ENCODE data around the gene ARMC2. TPM values are rescaled to one million over a fixed set of nuclear protein-coding genes. Genes with fewer than 3 reads are reported as not detected.

The ARMC2 gene
- total and polyA plus RNA-seq, 8 donors, result 1.4 to 4.1 (median 2.4) TPM

GRCh38 chr6:108837236-108837971, 10.8 kb upstream of the ARMC2 start:
- no peak overlapping the region for H3K27ac ChIP-seq
- FAIRE-seq (no peak), ATAC-seq (no peak), DNase-seq (no peak)
- H3K9me3 ChIP-seq, result no peaks in the 10 kb centered on the region
- no peaks in the 10 kb centered on the region for H3K36me3 ChIP-seq
- TF ChIP-seq, protein P1, sequence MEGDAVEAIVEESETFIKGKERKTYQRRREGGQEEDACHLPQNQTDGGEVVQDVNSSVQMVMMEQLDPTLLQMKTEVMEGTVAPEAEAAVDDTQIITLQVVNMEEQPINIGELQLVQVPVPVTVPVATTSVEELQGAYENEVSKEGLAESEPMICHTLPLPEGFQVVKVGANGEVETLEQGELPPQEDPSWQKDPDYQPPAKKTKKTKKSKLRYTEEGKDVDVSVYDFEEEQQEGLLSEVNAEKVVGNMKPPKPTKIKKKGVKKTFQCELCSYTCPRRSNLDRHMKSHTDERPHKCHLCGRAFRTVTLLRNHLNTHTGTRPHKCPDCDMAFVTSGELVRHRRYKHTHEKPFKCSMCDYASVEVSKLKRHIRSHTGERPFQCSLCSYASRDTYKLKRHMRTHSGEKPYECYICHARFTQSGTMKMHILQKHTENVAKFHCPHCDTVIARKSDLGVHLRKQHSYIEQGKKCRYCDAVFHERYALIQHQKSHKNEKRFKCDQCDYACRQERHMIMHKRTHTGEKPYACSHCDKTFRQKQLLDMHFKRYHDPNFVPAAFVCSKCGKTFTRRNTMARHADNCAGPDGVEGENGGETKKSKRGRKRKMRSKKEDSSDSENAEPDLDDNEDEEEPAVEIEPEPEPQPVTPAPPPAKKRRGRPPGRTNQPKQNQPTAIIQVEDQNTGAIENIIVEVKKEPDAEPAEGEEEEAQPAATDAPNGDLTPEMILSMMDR (IDR thresholded peaks at IDR 0.05), result no peak
- no peak overlapping the region for H3K4me3 ChIP-seq
- WGBS, 2 donors, result 72 to 86% methylated on average over 4 of the region's 4 CpGs
- no peaks in the 10 kb centered on the region for H3K27me3 ChIP-seq
- intact Hi-C loops (cut with DNase I), result loop anchor here in 2 of 3 donors (5.0 to 10.0 kb wide), 3 partner anchors 237 to 295 kb away; no protein-coding TSS in a partner anchor
- no peaks in the 10 kb centered on the region for H3K4me1 ChIP-seq

DNA sequence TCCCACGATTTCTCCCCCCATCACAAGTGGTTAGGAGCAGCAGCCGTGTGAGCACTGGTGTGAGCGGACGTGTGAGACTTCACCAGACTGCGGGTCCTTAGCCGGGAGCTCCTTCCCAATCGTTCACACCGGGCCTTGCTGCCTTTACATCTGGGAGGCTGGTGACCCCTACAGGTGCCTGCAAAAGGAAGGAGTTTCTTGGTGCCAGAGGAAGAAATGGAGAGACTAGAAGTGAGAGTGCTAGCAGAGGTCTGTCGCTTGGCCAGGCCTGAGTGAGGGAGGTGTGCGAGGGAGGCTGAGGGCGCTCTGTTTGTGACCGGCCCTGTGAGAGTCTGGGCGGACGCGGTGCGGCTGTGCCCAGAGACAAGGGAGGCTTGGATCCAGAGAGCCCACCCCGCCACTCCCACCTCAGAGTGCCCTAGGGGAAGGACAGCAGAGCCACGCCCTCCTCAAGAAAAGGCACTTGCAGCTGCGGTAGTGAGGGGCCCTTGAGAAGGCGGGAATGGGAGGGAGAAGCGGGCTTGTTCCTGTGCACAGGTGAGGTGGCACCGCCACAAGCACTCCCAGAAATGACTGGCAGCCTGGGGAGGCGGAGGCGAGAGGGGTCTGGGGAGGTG, 10.0 kb upstream of the ARMC2 start:
- no peak overlapping the region for H3K27ac ChIP-seq
- FAIRE-seq (no peak), DNase-seq (peak in 1 of 6 donors; percentile 16), ATAC-seq (peak in 2 of 4 donors; percentile 27 to 48)
- WGBS, 2 donors, result 74% methylated on average over 23 to 24 of the region's 24 CpGs
- no peak overlapping the region for H3K4me3 ChIP-seq
- no peaks in the 10 kb centered on the region for H3K9me3 ChIP-seq
- H3K27me3 ChIP-seq, result no peaks in the 10 kb centered on the region
- no peaks in the 10 kb centered on the region for H3K36me3 ChIP-seq
- TF ChIP-seq, protein P1 (IDR thresholded peaks at IDR 0.05), result no peak
- intact Hi-C loops (cut with DNase I), result loop anchor here in 2 of 3 donors (5.0 to 10.0 kb wide), 3 partner anchors 237 to 296 kb away; no protein-coding TSS in a partner anchor
- no peaks in the 10 kb centered on the region for H3K4me1 ChIP-seq

GRCh38 chr6:108839083-108839642, 9.1 kb upstream of the ARMC2 start:
- FAIRE-seq, result no peak
- intact Hi-C loops (cut with DNase I), result loop anchor here in 2 of 3 donors (5.0 to 10.0 kb wide), 3 partner anchors 236 to 297 kb away; no protein-coding TSS in a partner anchor
- 78 to 81% methylated on average over 9 of the region's 9 CpGs for WGBS, 2 donors

GRCh38 chr6:108840919-108841318, 7.3 kb upstream of the ARMC2 start:
- Histone ChIP-seq H3K36me3 (no peaks in the 10 kb centered on the region), H3K4me1 (no peaks in the 10 kb centered on the region), H3K27ac (peak overlapping the region in 2 of 4 donors; percentile 41 to 54), H3K27me3 (no peaks in the 10 kb centered on the region), H3K4me3 (no peak overlapping the region), H3K9me3 (no peaks in the 10 kb centered on the region)
- FAIRE-seq, result no peak
- 84 to 89% methylated on average over 4 of the region's 4 CpGs for WGBS, 2 donors
- intact Hi-C loops (cut with DNase I), result no loop called here
- TF ChIP-seq, protein P1 (IDR thresholded peaks at IDR 0.05), result no peak
- no peak for DNase-seq
- ATAC-seq, result no peak

More at GRCh38 chr6:108839083-108839642, 9.1 kb upstream of the ARMC2 start:
- Histone ChIP-seq H3K36me3 (no peaks in the 10 kb centered on the region), H3K4me3 (no peak overlapping the region), H3K9me3 (no peaks in the 10 kb centered on the region), H3K27me3 (no peaks in the 10 kb centered on the region), H3K4me1 (no peaks in the 10 kb centered on the region), H3K27ac (no peak overlapping the region)
- TF ChIP-seq, protein P1 (IDR thresholded peaks at IDR 0.05), result no peak
- no peak for ATAC-seq
- no peak for DNase-seq
